HTR-8/SVneo (cell line): Measurements from ENCODE around the gene BAIAP2L2.

Source experiments
- DNase-seq: peaks from one replicate; pipeline ENCODE4 v3.0.0; 2011; ENCODE audit warnings: low spot score, mixed read lengths; ENCODE audit not compliant: insufficient read length
- FAIRE-seq: peaks from 2 replicates; lab custom pipeline; 2011; peaks lifted over from hg19 to GRCh38; lab: Jason Lieb, UNC

BAIAP2L2 gene

DNA sequence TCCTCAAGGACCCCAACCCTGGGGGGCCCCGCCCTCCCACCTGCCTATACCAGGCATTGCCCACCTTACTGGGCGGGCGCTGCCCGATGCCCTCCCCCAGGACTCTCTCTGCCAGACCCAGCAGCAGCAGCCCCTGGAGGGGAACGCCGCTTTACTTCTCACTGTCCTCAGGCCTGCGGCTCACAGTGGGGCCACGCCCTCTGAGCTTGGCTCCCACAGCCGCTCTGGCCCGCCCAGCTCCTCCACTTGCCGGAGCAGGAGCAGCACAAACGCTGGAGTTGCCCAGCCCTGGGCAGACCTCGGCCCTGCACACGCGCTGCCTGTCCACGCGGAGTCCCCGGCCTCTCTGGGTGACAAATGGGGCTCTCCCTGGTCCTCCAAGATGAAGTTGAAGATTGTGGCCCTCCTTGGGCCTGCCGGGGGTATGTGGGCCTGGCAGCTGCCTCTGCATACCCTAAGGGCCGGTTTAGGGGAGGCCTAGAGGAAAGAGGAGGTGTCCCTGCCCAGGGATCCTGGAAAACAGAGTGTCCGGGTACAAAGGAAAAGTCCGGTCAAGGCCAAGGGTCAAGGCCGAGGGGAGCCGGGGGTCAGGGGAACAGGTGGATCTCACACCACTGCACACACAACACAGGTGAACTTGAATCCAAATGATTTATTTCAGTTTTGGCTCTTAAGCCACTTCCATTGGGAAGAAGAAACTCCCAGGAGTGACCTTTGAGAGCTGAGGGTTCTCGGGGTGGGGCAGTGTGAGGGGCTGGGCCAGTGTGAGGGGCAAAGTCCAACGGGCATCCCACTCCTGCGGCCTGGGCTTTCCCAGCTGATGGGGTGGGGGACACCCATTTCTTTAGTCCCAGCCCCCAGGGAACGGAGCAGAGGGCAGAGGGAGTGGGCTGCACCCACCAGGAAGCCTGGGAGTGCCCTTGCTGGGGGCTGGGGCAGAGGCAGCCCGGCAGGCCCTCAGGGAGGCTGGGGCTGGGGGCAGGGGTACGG, 674 bp upstream of the BAIAP2L2 start:
- no peak for DNase-seq
- no peak for FAIRE-seq

DNA sequence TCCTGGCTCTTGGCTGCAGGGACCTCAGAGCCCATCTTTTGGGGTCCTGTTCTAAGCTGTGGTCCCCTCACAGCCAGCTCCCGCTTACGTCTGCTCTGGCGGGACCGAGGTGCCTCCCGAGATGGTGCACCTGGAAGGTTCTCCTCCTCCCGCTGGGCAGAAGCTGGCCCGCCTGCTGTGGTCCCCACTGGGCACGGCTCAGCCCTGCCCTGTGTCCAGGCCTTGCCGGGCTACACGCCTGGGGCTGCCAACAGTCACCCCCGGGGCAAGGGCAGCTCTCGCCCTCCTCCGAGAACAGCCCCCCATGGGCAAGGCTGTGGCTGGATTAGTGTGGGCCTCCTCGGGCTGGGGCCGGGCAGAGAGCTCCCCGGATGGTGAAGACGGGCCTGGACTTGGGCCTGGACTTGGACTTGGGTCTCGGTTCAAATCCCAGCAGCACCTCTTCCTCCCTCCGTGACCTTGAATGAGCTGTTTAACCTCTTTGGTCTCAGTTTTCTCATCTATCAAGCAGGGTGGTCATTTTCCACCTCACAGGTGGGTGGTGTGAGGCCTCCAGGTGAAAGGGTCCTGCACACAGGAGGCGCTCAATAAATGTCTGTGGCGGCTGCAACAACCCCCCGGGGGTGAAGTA, 998 bp downstream of the BAIAP2L2 start:
- no peak for FAIRE-seq

DNA sequence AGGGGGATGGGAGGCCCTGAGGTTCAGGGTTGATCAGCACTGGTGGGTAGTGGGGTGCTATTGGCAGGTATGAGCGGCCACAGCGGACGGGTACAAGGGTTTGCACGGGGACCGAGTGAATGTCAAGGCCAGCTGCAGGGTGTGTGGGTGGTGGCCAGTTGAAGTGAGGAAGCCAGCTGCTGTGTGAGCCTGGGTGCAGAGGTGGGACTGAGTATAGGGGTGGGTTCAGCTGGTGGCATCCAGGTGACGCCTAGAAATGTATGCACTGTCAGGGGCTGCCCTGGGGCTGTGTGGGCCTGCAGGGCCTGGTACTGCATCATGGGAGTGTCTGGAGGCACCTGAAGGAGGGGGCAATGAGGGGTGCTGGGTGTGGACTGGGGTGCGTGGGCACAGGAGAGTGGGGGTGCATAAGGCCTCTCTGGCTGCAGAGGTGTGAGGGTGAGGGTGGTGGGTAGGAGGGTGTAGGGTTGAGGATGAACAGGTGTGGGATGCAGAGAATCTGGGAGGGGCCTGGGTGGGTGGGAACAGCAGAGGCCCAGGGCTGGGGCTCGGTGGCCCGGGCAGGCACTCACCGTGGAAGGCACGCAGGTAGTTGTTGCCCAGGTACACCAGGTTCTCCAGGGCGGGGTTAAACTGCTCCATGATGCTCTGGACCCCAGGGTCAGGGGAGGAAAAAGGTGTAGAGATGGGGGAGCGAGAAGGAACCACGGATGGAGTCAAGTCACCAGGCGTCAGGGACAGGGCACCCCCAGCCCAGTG, 1.7 kb downstream of the BAIAP2L2 start:
- FAIRE-seq: no peak
- no peak for DNase-seq

More for the DNA sequence above, 998 bp downstream of the BAIAP2L2 start:
- no peak for DNase-seq

DNA sequence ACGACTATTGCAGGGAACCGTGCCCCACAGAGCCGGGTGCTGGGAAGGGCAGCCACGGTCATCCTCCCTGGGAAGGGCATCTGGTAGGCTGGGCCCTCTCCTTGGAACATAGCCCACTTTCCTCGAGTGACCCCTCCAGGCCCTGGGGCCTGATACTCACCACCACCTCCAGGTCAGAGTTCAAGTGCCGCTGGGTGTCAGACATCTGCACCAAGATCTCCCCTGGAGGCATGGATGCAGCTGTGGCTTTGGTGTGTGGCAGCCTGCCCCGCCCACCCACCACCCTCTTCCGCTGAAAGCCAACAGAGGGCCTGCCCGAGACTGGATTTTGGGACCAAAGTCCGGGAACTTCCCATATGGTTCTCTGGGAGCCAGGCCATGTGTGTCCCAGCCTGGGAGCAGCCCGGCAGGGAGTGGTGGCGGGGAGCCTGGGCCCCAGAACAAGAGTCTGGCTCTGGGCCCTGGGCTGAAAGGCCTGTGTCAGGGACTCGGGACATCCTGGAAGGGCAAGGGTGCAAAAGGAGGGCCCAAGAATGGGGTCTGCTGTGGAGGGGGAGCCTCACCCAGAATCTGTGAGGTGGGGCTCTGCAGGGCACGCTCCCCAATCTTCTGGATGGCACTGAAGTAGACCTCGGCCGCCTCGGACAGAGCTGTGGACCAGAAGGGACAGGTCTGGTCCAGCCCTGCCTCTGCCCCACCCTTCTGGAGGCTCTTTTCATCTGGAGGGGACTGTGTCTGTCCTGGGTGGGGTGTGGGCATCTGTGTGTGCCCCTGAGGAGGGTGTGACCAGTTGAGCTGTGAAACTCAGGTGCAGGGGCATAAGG, 2.6 kb downstream of the BAIAP2L2 start:
- FAIRE-seq: no peak
- no peak for DNase-seq

DNA sequence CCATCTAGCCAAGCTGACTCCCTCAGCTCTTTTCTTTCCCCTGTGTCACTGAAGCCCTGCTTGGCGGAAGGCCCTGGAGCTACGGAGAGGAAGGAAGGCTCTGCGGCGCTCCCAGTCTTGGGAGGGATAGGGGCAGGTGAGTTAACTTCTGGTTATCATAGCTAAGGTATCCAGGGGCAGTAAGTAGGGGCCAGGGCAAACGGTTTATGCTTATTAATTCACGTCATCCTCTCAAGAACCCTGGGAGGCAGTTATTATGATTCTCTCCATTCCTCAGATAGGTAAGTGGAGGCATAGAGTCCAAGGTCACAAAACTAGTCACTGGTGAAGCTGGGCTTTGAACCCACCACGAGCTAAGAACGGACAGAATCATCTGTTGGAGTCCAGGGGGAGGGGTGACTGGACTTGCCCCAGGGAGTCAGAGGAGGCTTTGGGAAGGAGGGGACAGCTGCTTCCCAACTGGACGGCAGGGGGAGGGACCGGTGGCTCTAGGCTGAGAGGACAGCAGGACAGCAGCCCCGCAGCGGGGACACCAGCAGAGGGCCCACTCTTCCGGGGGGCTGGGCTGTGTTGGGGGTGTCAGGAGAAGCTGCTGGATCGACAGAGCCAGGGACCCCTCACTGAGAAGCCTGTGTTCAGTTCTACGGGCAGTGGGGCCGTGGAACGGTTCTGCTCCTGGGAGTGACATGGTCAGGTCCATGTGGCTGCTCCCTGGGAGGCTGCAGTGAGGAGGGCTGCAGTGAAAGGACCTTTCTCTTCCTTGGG, 3.5 kb downstream of the BAIAP2L2 start:
- no peak for FAIRE-seq
- no peak for DNase-seq

DNA sequence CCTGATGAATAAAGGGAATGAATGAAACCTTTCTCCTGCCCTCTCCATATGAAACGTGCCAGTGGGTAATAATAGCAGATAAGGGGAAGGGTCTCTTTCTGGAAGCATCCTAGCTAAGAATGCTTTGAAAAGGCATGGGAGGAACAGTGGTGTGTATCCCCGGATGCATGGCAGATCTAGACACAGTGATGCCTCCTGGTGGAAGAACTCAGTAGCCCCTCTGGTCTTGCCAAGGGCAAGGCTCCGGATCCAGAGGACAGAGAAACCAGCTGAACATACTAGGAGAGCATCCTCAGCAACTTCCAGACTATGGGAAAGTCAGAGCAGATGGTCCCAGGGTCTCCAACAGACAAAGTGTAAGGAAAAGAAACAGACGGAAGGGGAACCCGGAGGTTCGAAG, 6.4 kb downstream of the BAIAP2L2 start:
- FAIRE-seq (no peak), DNase-seq (no peak)

DNA sequence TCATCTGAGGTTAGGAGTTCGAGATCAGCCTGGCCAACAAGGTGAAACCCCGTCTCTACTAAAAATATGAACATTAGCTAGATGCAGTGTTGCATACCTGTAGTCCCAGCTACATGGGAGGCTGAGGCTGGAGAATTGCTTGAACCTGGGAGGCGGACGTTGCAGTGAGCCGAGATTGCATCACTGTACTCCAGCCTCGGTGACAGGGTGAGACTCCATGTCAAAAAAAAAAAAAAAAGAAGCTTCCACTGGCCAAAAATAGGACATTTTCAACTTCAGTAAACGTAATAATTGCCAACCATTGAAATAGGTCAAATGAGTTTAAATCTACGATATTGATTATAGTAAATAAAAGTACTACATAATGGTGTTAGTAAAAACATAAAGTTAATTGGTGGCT, 6.8 kb downstream of the BAIAP2L2 start:
- FAIRE-seq (no peak), DNase-seq (no peak)

DNA sequence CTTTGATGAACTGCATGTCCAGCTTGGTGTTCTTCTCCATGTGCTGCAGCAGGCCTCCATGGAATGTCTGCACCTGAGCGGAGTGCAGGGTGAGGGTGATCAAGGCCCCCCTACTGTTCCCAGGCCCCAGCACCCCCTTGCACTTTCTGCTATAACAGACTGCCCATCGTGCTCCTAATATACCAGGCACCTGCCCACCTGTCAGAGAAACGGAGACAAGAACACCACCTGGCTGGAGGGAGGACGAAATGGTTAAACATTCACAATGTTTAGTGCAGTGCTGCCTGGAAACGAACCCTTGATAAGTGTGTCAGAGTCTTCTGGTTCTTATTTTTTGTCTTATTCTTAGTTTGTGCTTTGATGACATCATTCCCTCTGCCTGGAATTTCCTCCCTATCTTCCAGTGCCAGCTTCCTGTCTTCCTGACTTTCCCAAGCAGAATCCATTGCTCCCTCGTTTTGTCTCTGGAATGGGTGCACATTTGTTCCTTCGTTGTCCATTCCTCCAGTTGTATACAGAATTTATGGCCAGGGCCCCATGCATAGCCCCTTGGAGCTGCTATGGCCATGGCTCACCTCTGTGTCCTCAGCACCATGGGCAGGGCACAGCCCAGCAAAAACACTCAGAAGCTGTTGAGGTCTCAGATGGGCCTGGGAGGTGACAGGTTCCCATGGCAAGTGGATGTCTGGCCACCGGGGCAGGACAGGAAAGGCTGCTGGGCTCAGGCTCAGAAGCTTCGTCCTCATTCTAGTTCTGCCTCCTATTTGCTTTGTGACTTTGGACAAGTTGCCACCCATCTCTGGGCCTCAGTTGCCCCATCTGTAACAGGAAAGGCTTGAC, 11.9 kb downstream of the BAIAP2L2 start:
- DNase-seq (no peak), FAIRE-seq (no peak)

DNA sequence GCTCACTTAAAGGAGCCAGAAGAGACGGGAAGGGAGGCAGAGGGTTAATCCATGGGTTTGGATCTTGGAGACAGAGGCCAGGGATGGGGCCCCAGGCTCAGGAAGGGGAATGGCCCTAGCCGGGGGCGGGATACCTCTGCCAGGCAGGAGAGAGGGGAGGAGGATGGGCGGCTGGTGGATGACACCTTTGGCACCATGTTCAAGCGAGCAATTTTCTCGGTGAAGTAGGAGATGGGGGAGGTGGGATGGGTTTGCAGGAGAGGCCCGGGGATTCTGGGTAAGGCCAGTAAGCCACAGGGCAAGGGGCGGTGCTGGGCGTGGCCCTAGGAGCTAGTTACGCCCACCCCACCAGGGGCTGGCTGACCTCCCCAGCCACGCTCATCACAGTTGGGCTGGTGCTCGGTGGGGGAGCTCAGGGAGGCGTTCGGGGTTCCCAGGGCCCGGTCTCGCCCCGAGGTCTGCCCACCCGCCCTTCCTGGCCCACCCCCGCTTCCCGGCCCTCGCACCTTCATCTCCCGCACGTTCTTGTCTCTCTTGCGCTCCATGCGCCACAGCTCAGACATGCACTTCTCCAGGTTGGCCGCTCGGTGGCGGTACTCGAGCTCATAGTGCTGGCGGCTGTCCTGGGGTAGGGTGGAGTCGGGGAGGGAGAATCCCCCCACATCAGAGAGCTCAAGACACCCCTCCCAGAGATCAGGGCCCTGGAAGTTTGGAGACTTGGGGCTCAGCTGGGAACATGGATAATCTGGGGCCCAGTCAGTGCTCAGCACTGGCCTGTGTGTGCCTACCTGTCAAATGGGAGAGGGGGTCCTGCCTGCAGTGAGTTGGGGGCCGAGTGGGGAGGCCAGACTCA, 12.7 kb downstream of the BAIAP2L2 start:
- FAIRE-seq (no peak), DNase-seq (no peak)

DNA sequence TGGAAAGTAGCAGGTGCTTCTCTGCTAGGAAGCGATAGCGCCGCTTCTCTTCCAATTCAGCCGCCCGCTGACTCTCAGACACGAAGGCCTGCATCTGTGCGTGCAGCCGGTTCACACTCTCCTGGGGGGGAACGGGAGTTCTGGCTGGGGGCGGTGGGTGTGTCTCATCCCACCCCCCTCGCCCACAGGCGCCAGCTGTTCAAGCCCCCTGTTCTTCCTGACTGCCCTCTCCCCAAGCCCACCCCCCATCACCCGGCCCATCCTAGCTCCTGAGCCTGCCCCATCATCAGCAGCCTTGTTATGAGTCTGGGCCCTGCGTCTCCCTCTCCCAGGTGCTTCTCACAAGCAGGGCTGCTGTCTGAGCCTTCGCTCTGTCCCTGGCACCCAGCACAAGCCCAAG, 13.4 kb downstream of the BAIAP2L2 start:
- no peak for DNase-seq

DNA sequence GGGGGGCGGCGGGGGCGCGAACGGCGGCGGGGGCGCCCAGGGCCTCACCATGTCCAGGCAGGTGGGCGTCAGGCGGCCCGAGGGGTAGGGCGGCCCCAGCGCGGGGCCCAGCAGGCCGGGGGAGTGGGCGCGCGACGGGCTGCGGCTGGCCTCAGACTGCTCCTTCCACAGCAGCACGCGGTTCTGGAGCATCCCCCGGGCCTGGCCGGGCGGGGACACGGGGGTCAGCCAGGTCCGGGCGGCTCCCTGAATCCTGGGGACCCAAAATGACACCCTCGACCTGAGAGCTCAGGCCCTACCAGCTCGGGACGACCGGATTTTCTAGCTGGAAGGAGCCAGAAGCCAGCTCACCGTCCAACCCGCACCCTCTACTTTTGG, 21.0 kb downstream of the BAIAP2L2 start:
- no peak for FAIRE-seq

More for the DNA sequence above, 13.4 kb downstream of the BAIAP2L2 start:
- no peak for FAIRE-seq

DNA sequence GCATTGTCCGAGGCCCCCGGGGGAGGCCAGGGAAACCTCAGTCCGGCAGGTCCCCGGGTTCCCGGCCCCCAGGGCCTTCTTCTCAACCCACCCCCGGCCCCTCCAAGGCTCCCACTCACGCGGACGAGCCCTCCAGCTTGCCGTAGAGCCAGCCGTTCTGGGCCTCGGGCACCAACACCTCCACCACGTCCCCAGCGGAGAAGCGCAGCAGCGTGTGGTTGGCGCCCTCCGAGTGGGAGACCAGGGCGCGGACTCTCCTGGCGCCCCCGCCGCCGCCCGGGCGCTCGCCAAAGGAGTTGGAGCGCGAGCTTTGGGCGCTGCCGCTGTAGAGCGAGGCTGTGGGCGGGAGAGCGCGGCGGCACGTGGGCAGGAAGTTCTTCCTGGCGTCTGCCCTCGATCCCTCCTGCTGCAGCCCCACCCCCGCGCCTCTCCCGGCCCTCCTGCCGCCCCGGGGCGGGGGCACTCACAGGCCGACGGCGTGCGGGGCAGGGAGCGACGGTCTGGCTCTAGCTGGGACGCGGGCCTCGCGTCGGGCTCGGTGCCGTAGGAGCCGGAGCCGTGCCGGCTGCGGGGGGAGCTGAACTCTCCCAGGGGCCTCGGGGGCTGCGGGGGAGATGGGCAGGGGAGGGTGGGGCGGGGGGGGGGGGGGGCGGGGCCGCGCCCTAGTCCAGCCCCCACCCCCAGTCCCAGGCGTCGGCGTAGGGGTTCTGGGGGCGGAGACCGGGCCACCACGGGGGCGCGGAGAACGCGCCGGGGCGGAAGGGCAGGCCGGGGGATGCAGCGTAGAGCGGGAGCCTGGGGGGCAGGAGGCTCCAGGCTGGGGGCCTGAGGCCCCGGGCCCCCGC, 21.6 kb downstream of the BAIAP2L2 start:
- DNase-seq (no peak), FAIRE-seq (no peak)

More for the DNA sequence above, 21.0 kb downstream of the BAIAP2L2 start:
- DNase-seq: no peak

DNA sequence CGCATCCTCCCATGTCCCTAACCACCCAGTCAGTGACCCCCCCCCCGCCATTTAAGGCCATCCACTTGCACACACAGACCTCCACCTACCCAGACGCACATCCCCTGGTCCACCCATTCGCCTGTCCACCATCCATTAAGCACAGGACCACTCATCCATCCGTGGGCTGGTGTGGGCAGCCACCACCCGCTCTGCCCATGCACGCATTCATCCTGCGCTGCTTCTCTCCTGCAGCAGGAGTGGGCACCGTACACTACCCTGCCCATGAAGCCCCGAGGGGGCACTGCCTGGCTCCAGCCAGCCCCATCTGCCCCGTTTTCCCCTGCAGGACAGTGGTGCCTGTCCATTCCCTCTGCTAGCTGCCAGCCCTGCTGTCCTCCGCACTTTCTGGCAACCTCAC, 22.6 kb downstream of the BAIAP2L2 start:
- DNase-seq (no peak), FAIRE-seq (no peak)

DNA sequence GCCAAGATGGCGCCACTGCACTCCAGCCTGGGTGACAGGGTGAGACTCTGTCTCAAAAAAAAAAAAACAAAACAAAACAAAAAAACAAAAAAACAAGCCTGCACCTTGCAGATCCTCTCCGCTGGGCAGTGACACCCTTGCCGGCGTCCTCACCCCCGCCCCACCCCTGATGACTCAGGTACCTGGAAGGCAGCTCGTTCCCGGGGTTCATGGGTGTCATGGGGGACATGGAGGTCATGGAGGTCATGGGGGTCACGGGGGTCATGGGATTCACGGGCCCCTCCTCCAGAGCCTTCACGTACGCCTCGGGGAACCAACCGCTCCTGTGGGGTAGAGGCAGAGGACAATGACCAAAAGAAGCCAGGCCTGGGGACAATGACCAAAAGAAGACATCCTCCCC, 23.5 kb downstream of the BAIAP2L2 start:
- no peak for DNase-seq
- FAIRE-seq: no peak

DNA sequence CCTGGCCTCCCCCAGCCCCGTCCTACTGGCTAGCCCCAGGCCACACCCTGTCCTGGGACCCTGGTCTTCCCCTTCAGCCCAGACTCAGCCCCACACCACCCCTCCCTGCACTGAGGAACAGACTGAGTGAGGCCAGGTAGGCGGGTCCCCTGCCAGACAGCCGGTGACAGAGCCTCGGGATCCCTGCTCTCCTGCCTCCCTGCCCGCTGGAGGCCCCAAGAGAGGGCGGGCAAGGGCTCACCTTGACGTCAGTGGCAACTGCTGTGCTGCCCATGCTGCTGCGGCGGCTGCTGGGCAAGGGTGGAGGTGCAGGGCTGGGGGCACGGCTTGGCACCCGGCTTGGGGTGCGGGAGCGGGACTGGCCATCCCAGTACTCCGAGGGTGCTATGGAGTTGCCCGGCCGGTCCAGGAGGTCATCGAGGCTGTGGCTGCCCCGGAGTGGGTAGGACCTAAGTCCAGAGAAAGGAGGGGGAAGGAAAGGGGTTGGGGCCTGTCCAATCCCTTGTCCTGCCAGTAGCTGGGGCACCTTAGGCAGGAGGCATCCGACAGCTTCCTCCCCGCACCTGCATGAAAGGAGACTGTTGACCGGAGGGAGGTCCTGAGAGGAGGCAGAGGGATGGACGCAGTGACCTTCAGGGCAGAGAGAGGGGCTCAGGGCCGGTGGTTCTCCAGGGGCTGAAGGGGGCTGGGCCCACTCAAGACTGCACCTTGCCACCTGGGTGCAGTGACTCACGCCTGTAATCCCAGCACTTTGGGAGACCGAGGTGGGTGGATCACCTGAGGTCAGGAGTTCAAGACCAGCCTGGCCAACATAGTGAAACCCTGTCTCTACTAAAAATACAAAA, 24.3 kb downstream of the BAIAP2L2 start:
- DNase-seq (no peak), FAIRE-seq (no peak)

DNA sequence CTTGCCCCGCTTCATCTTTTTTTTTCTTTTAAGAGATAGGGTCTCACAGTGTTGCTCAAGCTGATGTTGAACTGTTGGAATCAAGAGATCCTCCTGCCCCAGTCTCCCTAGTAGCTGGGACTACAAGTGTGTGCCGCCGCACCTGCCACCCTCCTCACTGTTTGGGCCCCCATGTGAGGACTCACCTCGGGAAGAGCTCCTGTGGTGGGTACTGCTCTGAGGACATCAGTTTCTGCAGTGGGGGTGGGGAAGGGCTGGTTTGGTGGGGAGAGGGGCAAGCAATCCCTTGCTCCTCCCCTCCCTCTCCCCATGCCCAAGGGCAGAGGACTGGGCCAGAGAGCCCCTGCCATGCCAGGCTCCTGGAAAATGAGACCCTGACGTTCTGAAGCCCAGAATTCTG, 25.0 kb downstream of the BAIAP2L2 start:
- DNase-seq (no peak), FAIRE-seq (no peak)
